Hematopoietic multipotent progenitor cell treated with erythropoietin and hydrocortisone succinate and interleukin-3 and kit ligand, for 15 days (in vitro differentiated cells): Measurements from ENCODE around the gene HIF3A.
"Not testable (repeated sequence)": the region's sequence is repeated elsewhere in the genome, so short reads cannot be mapped to it uniquely, and the experiment has no call there.

Experiments used
- DNase-seq: peaks from one replicate; pipeline ENCODE4 v3.0.0-alpha.2; 2015; ENCODE audit warnings: low spot score

Gene HIF3A

GRCh38 chr19:46361915-46362314 lies 65.1 kb downstream of the HIF3A start:
- DNase-seq = no peak

GRCh38 chr19:46364359-46364758 lies 67.5 kb downstream of the HIF3A start:
- DNase-seq = no peak

DNA sequence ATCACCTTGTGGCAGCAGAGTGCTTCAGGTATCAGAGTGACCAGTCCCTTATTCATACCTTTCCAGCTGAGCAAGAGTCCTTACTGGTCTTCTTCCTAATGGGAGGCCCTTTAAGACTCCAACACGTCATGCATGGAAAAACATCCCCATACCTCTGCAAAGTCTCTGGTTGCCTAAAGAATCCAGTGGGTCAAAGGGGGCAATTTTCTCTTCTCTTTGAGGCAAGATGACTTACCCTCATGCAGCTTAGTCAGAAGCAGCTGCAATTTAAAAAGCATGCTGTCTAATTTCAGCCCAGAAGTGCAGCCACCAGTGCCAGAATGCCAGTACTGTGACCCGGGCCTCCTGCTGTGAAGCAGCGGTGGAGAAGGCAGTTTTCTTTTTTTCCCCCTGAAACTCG lies 68.7 kb downstream of the HIF3A start:
- DNase-seq = no peak

GRCh38 chr19:46366620-46367292 lies 69.9 kb downstream of the HIF3A start:
- no peak for DNase-seq

GRCh38 chr19:46367426-46367825 lies 70.6 kb downstream of the HIF3A start:
- DNase-seq = no peak

GRCh38 chr19:46368116-46368515 lies 71.3 kb downstream of the HIF3A start:
- no peak for DNase-seq

DNA sequence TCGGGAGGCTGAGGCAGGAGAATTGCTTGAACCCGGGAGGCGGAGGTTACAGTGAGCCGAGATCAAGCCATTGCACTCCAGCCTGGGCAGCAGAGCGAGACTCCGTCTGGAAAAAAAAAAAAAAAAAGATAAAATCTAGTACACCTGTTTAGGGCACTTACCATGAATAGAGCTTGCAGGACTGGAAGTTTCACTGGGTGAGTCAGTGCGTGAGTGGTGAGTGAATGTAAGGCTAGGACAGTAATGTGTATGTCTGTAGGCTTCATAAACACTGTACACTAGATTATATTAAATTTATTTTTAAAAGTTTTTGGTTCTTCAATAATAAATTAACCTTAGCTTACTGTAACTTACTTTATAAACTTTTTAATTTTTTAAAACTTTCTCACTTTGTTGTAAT lies 73.0 kb downstream of the HIF3A start:
- DNase-seq = no peak

DNA sequence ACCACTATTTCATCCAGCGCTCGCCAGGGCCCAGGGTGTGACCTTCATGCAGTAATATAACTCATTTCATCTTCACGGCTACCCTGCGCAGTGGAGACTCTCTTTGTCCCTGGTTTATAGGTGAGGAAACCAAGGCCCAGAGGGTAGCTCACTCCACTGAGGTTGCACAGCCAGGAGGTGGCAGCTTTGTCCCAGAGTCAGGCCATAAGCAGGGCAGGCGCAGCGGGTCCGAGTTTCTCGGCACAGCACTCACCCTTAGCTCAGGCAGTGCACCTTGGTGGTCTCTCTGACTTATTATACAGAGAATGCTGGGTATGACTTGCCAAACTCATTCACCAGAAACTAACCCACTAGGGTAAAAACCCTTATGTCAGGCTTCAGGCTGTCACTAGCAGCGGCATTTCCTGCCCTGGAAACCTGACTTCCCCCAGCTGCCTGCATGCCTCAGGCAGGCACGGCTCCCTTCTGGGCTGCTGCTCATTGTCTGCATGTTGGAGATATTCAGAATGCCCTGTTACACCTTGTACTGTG lies 74.6 kb downstream of the HIF3A start:
- DNase-seq = no peak

DNA sequence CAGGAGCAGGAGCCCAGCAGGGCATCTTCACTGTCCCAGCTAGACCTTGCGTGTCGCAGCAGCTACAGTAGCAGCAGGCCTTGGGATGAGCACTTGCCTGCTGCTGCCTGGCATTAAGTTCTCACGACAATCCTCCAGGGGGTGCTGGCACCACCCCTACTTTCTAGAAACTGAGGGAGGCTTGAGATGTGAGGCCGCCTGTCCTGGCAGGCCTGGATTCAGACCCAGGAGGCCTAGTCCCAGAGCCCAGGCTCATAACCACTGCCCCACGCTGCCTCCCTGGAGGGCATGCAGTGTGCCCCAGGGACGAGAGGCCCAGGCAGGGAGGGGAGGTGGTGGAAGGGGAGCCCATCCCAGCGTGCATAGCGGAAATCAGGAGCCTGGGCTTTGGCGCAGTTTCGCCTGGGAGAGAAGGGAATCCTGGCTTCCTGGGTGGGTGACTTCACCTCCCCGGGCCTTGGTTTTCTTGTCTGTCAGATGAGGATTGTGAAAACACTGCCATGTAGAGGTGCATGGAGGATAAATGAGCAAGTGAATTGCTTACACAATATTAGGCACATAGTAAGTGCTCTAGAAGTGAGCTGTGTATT lies 76.2 kb downstream of the HIF3A start:
- no peak for DNase-seq

GRCh38 chr19:46373491-46374359 lies 76.9 kb downstream of the HIF3A start:
- DNase-seq = peak; percentile 70

- DNase-seq = no peak
These were observed 78.0 kb downstream of the HIF3A start for GRCh38 chr19:46374536-46375475.

- DNase-seq = not testable (repeated sequence)
These were observed 78.7 kb downstream of the HIF3A start for GRCh38 chr19:46375476-46376067.

DNA sequence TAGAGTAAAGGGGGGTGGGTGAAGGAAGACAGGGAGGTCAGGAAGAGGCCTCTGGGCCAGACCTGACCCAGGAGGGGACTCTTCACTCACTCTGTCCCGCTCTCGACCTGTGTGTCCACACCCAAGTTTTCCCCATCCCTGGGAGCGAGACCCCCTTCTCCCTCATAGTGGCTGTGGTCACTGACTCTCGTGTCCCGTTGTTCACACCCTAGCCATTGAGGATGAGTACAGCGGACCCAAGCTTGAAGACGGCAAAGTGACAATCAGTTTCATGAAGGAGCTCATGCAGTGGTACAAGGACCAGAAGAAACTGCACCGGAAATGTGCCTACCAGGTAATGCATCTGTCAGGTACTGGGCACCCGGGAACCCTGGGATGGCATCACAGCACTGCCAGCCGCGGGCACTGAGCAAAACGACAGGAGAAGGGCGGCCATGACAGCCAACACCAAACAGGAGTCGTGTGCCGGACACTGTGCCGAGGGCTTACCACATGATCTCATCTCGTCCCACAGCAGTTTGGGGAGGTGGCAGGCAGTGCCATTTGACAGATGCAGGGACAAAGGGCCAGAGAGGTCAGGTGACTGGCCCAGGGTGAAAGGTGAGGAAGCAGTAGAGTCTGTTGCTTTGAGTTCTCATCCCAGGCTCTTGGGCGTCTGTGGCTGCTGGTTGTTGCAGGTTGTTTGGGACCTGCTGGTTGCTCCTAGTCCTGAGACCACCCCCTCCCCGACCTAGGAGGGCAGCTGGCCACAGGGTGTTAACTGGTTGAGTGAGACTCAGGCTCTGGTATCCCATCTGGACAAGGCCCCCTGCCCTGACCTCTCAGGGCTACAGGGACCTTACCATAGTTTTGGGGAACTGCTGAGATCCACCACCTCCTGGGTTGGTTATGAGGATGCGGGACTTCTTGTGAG lies 79.7 kb downstream of the HIF3A start:
- DNase-seq = no peak

GRCh38 chr19:46378268-46378667 lies 81.4 kb downstream of the HIF3A start:
- no peak for DNase-seq

DNA sequence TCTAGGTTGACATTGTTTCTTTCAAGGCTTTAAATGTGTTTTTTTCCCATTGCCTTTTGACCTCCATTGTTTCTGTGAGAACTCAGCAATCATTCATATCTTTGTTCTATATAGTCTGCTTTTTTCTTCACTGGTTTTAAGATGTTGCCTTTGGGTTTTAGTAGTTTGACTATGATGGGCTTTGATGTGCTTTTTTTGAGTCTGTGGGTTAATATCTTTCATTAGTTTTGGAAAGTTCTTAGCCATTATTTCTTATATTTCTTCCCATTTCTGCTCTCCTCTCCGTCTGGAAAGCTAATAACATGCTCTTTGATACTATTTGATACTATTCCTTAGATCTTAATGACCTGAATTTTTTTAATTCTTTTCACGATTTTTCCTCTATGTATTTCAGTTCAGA lies 83.8 kb downstream of the HIF3A start:
- no peak for DNase-seq

DNA sequence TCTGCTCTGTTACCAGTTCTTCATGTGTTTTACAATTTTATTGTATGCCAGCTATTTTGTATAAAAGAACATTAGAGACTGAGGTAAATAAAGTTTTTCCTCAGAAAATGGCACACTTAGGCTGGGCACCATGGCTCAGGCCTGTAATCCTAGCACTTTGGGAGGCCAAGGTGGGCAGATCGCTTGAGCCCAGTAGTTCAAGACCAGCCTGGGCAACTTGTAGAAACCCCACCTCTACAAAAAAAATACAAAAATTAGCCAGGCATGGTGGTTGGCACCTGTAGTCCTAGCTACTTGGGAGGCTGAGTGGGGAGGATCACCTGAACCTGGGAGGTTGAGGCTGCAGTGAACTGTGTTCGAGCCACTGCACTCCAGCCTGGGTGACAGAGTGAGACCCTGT lies 84.5 kb downstream of the HIF3A start:
- no peak for DNase-seq

- no peak for DNase-seq
These were observed 85.0 kb downstream of the HIF3A start for GRCh38 chr19:46381756-46382345.

- no peak for DNase-seq
These were observed 86.5 kb downstream of the HIF3A start for GRCh38 chr19:46383171-46383815.

DNA sequence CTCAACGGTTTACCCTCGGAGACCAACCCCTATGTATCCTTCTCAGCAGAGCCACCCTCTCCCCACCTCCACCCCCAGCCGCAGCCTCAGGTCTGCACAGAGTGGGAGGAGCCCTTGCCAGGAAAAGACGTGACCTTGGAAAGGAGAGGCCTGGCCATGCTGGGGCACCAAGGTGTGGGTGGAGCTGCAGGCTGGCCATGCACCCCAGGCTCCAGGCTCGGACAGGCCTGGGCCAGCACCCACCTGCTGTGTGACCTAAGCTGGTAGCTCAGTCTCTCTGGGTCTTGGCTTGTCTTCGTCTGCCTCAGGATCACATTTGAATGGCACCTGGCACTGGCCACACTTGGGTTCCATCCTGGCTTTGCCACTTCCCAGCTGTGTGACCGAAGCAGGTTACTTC lies 87.0 kb downstream of the HIF3A start:
- no peak for DNase-seq
